Activated CD4-positive, alpha-beta T cell treated with anti-CD3 and anti-CD28 coated beads, Interleukin-2, amount 10 ng/mL, durations not matched to agents 24 days and 14 days (primary cell): ENCODE data around the gene CASP4. TPM values are rescaled to one million over a fixed set of nuclear protein-coding genes. Genes with fewer than 3 reads are reported as not detected.
"Not testable (repeated sequence)": the region's sequence is repeated elsewhere in the genome, so short reads cannot be mapped to it uniquely, and the experiment has no call there.

Experiments used
- DNase-seq: peaks from one replicate; pipeline ENCODE4 v3.0.0; 2022
- H3K27ac Mint-ChIP-seq: one replicate; pipeline ENCODE4 v1.8.0; 2022; ENCODE audit warnings: mild to moderate bottlenecking, mixed read lengths
- H3K27me3 Mint-ChIP-seq: one replicate; pipeline ENCODE4 v1.8.0; 2022; ENCODE audit warnings: mixed read lengths
- H3K36me3 Mint-ChIP-seq: one replicate; pipeline ENCODE4 v1.8.0; 2022; ENCODE audit warnings: low read depth, mild to moderate bottlenecking, mixed read lengths
- H3K4me1 Mint-ChIP-seq: one replicate; pipeline ENCODE4 v1.8.0; 2021; ENCODE audit warnings: mixed read lengths
- H3K4me3 Mint-ChIP-seq: one replicate; pipeline ENCODE4 v1.8.0; 2022; ENCODE audit warnings: mild to moderate bottlenecking, moderate library complexity, mixed read lengths
- H3K9me3 Mint-ChIP-seq: one replicate; pipeline ENCODE4 v1.8.0; 2021; ENCODE audit warnings: mixed read lengths
- intact Hi-C: fragments of 100-400 bp; cut with micrococcal nuclease; formaldehyde crosslinking; loops from one replicate; pipeline ENCODE4 v1.15.1; 2023
- total RNA-seq: library from RNA; stranded (reverse); gene quantifications from 2 replicates; pipeline ENCODE4 v1.2.3, GENCODE V29; 2022

CASP4 gene
- total RNA-seq, 1 donor from 2014 or later = 29.2 TPM

GRCh38 chr11:104972924-104973323 is 4.5 kb upstream of the CASP4 start:
- H3K27me3 Mint-ChIP-seq, DNase-seq, H3K4me3 Mint-ChIP-seq, intact Hi-C loops, H3K36me3 Mint-ChIP-seq, H3K27ac Mint-ChIP-seq, H3K9me3 Mint-ChIP-seq: not testable (repeated sequence)
- H3K4me1 Mint-ChIP-seq = peaks cover 11% of the 10 kb centered on the region

GRCh38 chr11:104970756-104971155 is 2.4 kb upstream of the CASP4 start:
- H3K36me3 Mint-ChIP-seq = peaks cover 6% of the 10 kb centered on the region
- DNase-seq = no peak
- H3K4me3 Mint-ChIP-seq = no peak overlapping the region
- H3K27me3 Mint-ChIP-seq = no peaks in the 10 kb centered on the region
- no peak overlapping the region for H3K27ac Mint-ChIP-seq
- intact Hi-C loops = no loop called here
- peaks cover 28% of the 10 kb centered on the region for H3K4me1 Mint-ChIP-seq
- peaks cover 5% of the 10 kb centered on the region for H3K9me3 Mint-ChIP-seq

GRCh38 chr11:104968856-104969776 is 742 bp upstream of the CASP4 start:
- Mint-ChIP-seq H3K36me3 (peaks cover 19% of the 10 kb centered on the region), H3K27ac (peak overlapping the region; percentile 82), H3K9me3 (no peaks in the 10 kb centered on the region), H3K4me1 (peaks cover 30% of the 10 kb centered on the region), H3K27me3 (no peaks in the 10 kb centered on the region), H3K4me3 (peak overlapping the region; percentile 95)
- no peak for DNase-seq
- intact Hi-C loops = loop anchor here (1.0 to 10.0 kb wide), 5 partner anchors 22 to 262 kb away; no protein-coding TSS in a partner anchor

GRCh38 chr11:104967534-104968354 is 630 bp downstream of the CASP4 start:
- intact Hi-C loops = loop anchor here (1.0 to 10.0 kb wide), 5 partner anchors 20 to 260 kb away; no protein-coding TSS in a partner anchor
- H3K36me3 Mint-ChIP-seq = peaks cover 31% of the 10 kb centered on the region
- H3K27ac Mint-ChIP-seq = peak overlapping the region; percentile 82

GRCh38 chr11:104965735-104966134 is 2.6 kb downstream of the CASP4 start:
- H3K9me3 Mint-ChIP-seq = peaks cover 13% of the 10 kb centered on the region
- intact Hi-C loops = loop anchor here (5.0 to 10.0 kb wide), 4 partner anchors 48 to 258 kb away; no protein-coding TSS in a partner anchor
- H3K36me3 Mint-ChIP-seq = peaks cover 48% of the 10 kb centered on the region
- H3K4me3 Mint-ChIP-seq = peak overlapping the region; percentile 13
- no peak overlapping the region for H3K27ac Mint-ChIP-seq
- H3K4me1 Mint-ChIP-seq = peaks cover 34% of the 10 kb centered on the region
- DNase-seq = no peak
- H3K27me3 Mint-ChIP-seq = no peaks in the 10 kb centered on the region

More at GRCh38 chr11:104967534-104968354, 630 bp downstream of the CASP4 start:
- DNase-seq = no peak
- H3K9me3 Mint-ChIP-seq = peaks cover 7% of the 10 kb centered on the region
- H3K27me3 Mint-ChIP-seq = no peaks in the 10 kb centered on the region
- H3K4me1 Mint-ChIP-seq = peaks cover 30% of the 10 kb centered on the region
- peak overlapping the region; percentile 95 for H3K4me3 Mint-ChIP-seq

- H3K4me3 Mint-ChIP-seq = no peak overlapping the region
- H3K4me1 Mint-ChIP-seq = peaks cover 35% of the 10 kb centered on the region
- intact Hi-C loops = loop anchor here (10.0 kb wide), 1 partner anchor 141 kb away; no protein-coding TSS in a partner anchor
- no peak for DNase-seq
- H3K9me3 Mint-ChIP-seq = peaks cover 13% of the 10 kb centered on the region
- H3K27me3 Mint-ChIP-seq = no peaks in the 10 kb centered on the region
- no peak overlapping the region for H3K27ac Mint-ChIP-seq
- H3K36me3 Mint-ChIP-seq = peaks cover 54% of the 10 kb centered on the region
Observed at GRCh38 chr11:104964247-104964646, 4.1 kb downstream of the CASP4 start.

GRCh38 chr11:104962852-104963251 is 5.5 kb downstream of the CASP4 start:
- Mint-ChIP-seq H3K27me3 (no peaks in the 10 kb centered on the region), H3K4me3 (no peak overlapping the region), H3K9me3 (peaks cover 13% of the 10 kb centered on the region), H3K4me1 (peaks cover 30% of the 10 kb centered on the region), H3K27ac (no peak overlapping the region), H3K36me3 (peaks cover 59% of the 10 kb centered on the region)
- intact Hi-C loops = loop anchor here (10.0 kb wide), 1 partner anchor 142 kb away; no protein-coding TSS in a partner anchor
- no peak for DNase-seq

GRCh38 chr11:104957280-104957679 is 11.1 kb downstream of the CASP4 start:
- no peaks in the 10 kb centered on the region for H3K27me3 Mint-ChIP-seq
- no peak overlapping the region for H3K27ac Mint-ChIP-seq
- intact Hi-C loops = no loop called here
- no peak for DNase-seq
- peaks cover 10% of the 10 kb centered on the region for H3K9me3 Mint-ChIP-seq
- H3K4me3 Mint-ChIP-seq = no peak overlapping the region
- peaks cover 58% of the 10 kb centered on the region for H3K36me3 Mint-ChIP-seq
- peaks cover 22% of the 10 kb centered on the region for H3K4me1 Mint-ChIP-seq

GRCh38 chr11:104956528-104956927 is 11.8 kb downstream of the CASP4 start:
- no peak for DNase-seq
- peaks cover 57% of the 10 kb centered on the region for H3K36me3 Mint-ChIP-seq
- H3K27me3 Mint-ChIP-seq = no peaks in the 10 kb centered on the region
- no peak overlapping the region for H3K27ac Mint-ChIP-seq
- no peak overlapping the region for H3K4me3 Mint-ChIP-seq
- intact Hi-C loops = no loop called here
- H3K9me3 Mint-ChIP-seq = peaks cover 8% of the 10 kb centered on the region
- H3K4me1 Mint-ChIP-seq = peaks cover 22% of the 10 kb centered on the region

- Mint-ChIP-seq H3K9me3 (no peaks in the 10 kb centered on the region), H3K36me3 (peaks cover 87% of the 10 kb centered on the region), H3K4me3 (no peak overlapping the region), H3K4me1 (peaks cover 8% of the 10 kb centered on the region), H3K27me3 (no peaks in the 10 kb centered on the region), H3K27ac (no peak overlapping the region)
- intact Hi-C loops = loop anchor here (1.0 kb wide), 1 partner anchor 21 kb away; the partner anchor contains the start of gene CASP4
- peak; percentile 80 for DNase-seq
Observed at GRCh38 chr11:104946907-104947306, 21.5 kb downstream of the CASP4 start.

- peaks cover 2% of the 10 kb centered on the region for H3K27me3 Mint-ChIP-seq
- no peak overlapping the region for H3K4me3 Mint-ChIP-seq
- DNase-seq = no peak
- intact Hi-C loops = no loop called here
- no peaks in the 10 kb centered on the region for H3K9me3 Mint-ChIP-seq
- no peak overlapping the region for H3K27ac Mint-ChIP-seq
- peaks cover 66% of the 10 kb centered on the region for H3K36me3 Mint-ChIP-seq
- H3K4me1 Mint-ChIP-seq = peaks cover 8% of the 10 kb centered on the region
Observed at GRCh38 chr11:104944076-104944475, 24.3 kb downstream of the CASP4 start.

- Mint-ChIP-seq H3K4me3 (no peak overlapping the region), H3K27me3 (peaks cover 2% of the 10 kb centered on the region), H3K9me3 (no peaks in the 10 kb centered on the region), H3K27ac (no peak overlapping the region), H3K36me3 (peaks cover 61% of the 10 kb centered on the region), H3K4me1 (peaks cover 8% of the 10 kb centered on the region)
- DNase-seq = no peak
- intact Hi-C loops = no loop called here
Observed at GRCh38 chr11:104943561-104943960, 24.8 kb downstream of the CASP4 start.

- peak; percentile 59 for DNase-seq
- H3K4me3 Mint-ChIP-seq = peak overlapping the region; percentile 49
- H3K4me1 Mint-ChIP-seq = peaks cover 13% of the 10 kb centered on the region
- H3K27me3 Mint-ChIP-seq = peaks cover 21% of the 10 kb centered on the region
- H3K9me3 Mint-ChIP-seq = peaks cover 30% of the 10 kb centered on the region
- H3K36me3 Mint-ChIP-seq = peaks cover 22% of the 10 kb centered on the region
- no peak overlapping the region for H3K27ac Mint-ChIP-seq
- intact Hi-C loops = no loop called here
Observed at GRCh38 chr11:104934594-104934993, 33.8 kb downstream of the CASP4 start.
